Posterior cingulate gyrus (tissue), 11 donors: Measurements from ENCODE around the gene C1orf185.
"Not testable (repeated sequence)": the region's sequence is repeated elsewhere in the genome, so short reads cannot be mapped to it uniquely, and the experiment has no call there.

ENCODE experiments used
- DNase-seq, 10 donors: peaks; one replicate each; pipeline versions ENCODE4 v3.0.0 to v3.0.0-alpha.2; 2020 to 2021; ENCODE audit warnings: mixed read lengths in 3 of 10
- intact Hi-C: fragments of 100-400 bp; cut with DNase I; formaldehyde crosslinking; loops from one replicate; pipeline ENCODE4 v1.15.1; 2023

C1orf185 gene

GRCh38 chr1:51131185-51131584, 29.2 kb downstream of the C1orf185 start:
- no peak for DNase-seq
- intact Hi-C loops: no loop called here

- intact Hi-C loops: no loop called here
- no peak for DNase-seq
Measured at GRCh38 chr1:51133045-51133444, 31.0 kb downstream of the C1orf185 start.

GRCh38 chr1:51137696-51138095, 35.7 kb downstream of the C1orf185 start:
- DNase-seq, intact Hi-C loops: not testable (repeated sequence)

GRCh38 chr1:51139474-51139873, 37.4 kb downstream of the C1orf185 start:
- no peak for DNase-seq
- intact Hi-C loops: no loop called here

GRCh38 chr1:51147394-51147793, 45.4 kb downstream of the C1orf185 start:
- DNase-seq: no peak
- intact Hi-C loops: no loop called here

- intact Hi-C loops: no loop called here
Measured at GRCh38 chr1:51154776-51155175, 52.7 kb downstream of the C1orf185 start.

GRCh38 chr1:51156752-51157151, 54.7 kb downstream of the C1orf185 start:
- DNase-seq: no peak
- intact Hi-C loops: no loop called here

More at GRCh38 chr1:51154776-51155175, 52.7 kb downstream of the C1orf185 start:
- no peak for DNase-seq

- intact Hi-C loops: no loop called here
- no peak for DNase-seq
Measured at GRCh38 chr1:51157395-51157794, 55.4 kb downstream of the C1orf185 start.

GRCh38 chr1:51158263-51158662, 56.2 kb downstream of the C1orf185 start:
- intact Hi-C loops: no loop called here
- DNase-seq: no peak

GRCh38 chr1:51162560-51162959, 60.5 kb downstream of the C1orf185 start:
- DNase-seq, intact Hi-C loops: not testable (repeated sequence)

GRCh38 chr1:51165540-51165939, 63.5 kb downstream of the C1orf185 start:
- intact Hi-C loops: no loop called here
- DNase-seq: no peak

- no peak for DNase-seq
- intact Hi-C loops: no loop called here
Measured at GRCh38 chr1:51168266-51168845, 66.3 kb downstream of the C1orf185 start.

- no peak for DNase-seq
- intact Hi-C loops: no loop called here
Measured at GRCh38 chr1:51168936-51169335, 66.9 kb downstream of the C1orf185 start.

- intact Hi-C loops: no loop called here
- no peak for DNase-seq
Measured at GRCh38 chr1:51170342-51170741, 68.3 kb downstream of the C1orf185 start.

- DNase-seq: no peak
Measured at GRCh38 chr1:51172811-51173210, 70.8 kb downstream of the C1orf185 start.

GRCh38 chr1:51175278-51175677, 73.2 kb downstream of the C1orf185 start:
- intact Hi-C loops: no loop called here
- no peak for DNase-seq

More at GRCh38 chr1:51172811-51173210, 70.8 kb downstream of the C1orf185 start:
- intact Hi-C loops: no loop called here

- DNase-seq: not testable (repeated sequence)
Measured at GRCh38 chr1:51177988-51178387, 76.0 kb downstream of the C1orf185 start.

GRCh38 chr1:51188230-51188629, 86.2 kb downstream of the C1orf185 start:
- intact Hi-C loops: loop anchor here (2.0 kb wide), 1 partner anchor 413 kb away; no protein-coding TSS in a partner anchor
- DNase-seq: no peak

More at GRCh38 chr1:51177988-51178387, 76.0 kb downstream of the C1orf185 start:
- intact Hi-C loops: not testable (repeated sequence)

GRCh38 chr1:51189421-51190073, 87.5 kb downstream of the C1orf185 start:
- peak in 4 of 10 donors; percentile 18 to 36 (median 22) for DNase-seq
- intact Hi-C loops: loop anchor here (2.0 to 5.0 kb wide), 3 partner anchors 261 to 822 kb away; no protein-coding TSS in a partner anchor

GRCh38 chr1:51190961-51191360, 88.9 kb downstream of the C1orf185 start:
- no peak for DNase-seq
- intact Hi-C loops: loop anchor here (2.0 to 5.0 kb wide), 2 partner anchors 262 to 824 kb away; no protein-coding TSS in a partner anchor

GRCh38 chr1:51192213-51192843, 90.3 kb downstream of the C1orf185 start:
- peak in 8 of 10 donors; percentile 33 to 91 (median 68) for DNase-seq
- intact Hi-C loops: loop anchor here (2.0 to 5.0 kb wide), 3 partner anchors 44 to 825 kb away; partner anchors contain the start of gene RNF11
